Breast epithelium (tissue), 3 donors: Measurements from ENCODE around the gene MPPED1.

Source experiments
- CTCF ChIP-seq, 3 donors: fragments of 450-650 bp; IDR thresholded peaks; one replicate each; pipeline ENCODE4 v1.5.1; 2016 to 2017; ENCODE audit warnings: antibody characterized with exemption in 3 of 3, mild to moderate bottlenecking in 3 of 3, moderate library complexity in 3 of 3
- POLR2A ChIP-seq: fragments of 450-650 bp; IDR thresholded peaks from one replicate; pipeline ENCODE4 v1.6.1; 2016; ENCODE audit warnings: antibody characterized with exemption, mild to moderate bottlenecking, moderate library complexity

GRCh38 chr22:43427296-43428004 is 15.6 kb downstream of the MPPED1 start:
- TF ChIP-seq CTCF (IDR thresholded peaks at IDR 0.05) (no peak), POLR2A (no peak)
